ENCODE results near the gene EXOC4.

GRCh38 chr7:133593561-133593960 lies 340.7 kb downstream of the EXOC4 start:
- TF ChIP-seq ZNF274 (IDR thresholded peaks at IDR 0.05; ENCODE audit: low read depth, low read length), result no peak
- no peak for TF ChIP-seq YY1 (IDR thresholded peaks at IDR 0.05; ENCODE audit: insufficient read depth, insufficient read length)
- no peak for TF ChIP-seq SUZ12 (IDR thresholded peaks at IDR 0.05; ENCODE audit: extremely low read depth, insufficient read depth, insufficient read length)

All from NT2/D1 (cell line).